ENCODE results near the gene U2AF2. TPM values are rescaled to one million over a fixed set of nuclear protein-coding genes. Genes with fewer than 3 reads are reported as not detected.

U2AF2 gene
- polyA plus RNA-seq, 6 donors from 2014 or later: 3.2 to 13.7 (median 9.3) TPM

DNA sequence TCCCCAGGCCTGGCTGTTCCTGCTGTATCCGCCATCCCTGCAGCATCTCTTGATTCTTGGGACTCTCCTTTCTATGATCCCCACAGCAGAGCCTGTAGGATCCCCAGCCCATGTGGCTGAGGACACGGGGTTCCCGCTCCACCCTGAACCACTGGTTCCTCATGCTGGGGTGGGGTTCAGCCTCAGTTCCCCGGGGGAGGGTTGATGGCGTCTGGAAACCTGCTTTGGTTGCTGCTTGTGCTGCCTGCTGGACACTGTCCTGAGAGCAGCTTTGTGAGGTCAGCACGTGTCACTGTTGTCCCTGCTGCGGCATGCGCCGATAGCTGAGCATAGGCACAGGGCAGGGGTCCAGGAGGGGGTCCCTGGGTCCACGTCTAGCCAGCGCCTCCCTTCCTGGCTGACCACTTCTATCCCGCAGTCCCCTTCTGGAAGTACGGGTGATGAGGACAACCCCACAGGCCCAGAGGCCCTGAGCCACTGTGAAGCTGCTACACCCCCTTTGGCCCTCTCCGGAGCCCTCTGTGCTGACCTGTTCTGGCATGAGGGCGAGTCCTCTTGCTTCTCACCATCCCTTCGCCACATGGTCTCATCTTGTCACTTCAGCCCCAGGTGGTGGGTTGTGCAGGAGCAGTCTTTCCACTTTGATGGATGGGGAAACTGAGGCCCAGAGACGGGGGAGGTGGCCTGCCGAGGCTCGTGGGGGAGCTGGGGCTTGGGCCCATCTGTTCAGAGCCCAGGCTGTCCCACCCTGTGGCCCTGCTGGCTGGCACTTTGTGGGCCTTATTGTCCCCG lies 25.7 kb downstream of the U2AF2 start:
- DNase-seq: no peak
- Mint-ChIP-seq H3K36me3 (peaks cover 8 to 17% of the 10 kb centered on the region in 2 donors), H3K4me1 (peaks cover 47 to 66% (median 64%) of the 10 kb centered on the region in 3 donors), H3K27me3 (no peaks in the 10 kb centered on the region), H3K4me3 (peak overlapping the region in 2 of 8 donors; percentile 19 to 95), H3K27ac (peak overlapping the region in 5 of 6 donors; percentile 26 to 96 (median 53)), H3K9me3 (no peaks in the 10 kb centered on the region)
- no peak for ATAC-seq (ENCODE audit: low read depth in 2 of 2)

DNA sequence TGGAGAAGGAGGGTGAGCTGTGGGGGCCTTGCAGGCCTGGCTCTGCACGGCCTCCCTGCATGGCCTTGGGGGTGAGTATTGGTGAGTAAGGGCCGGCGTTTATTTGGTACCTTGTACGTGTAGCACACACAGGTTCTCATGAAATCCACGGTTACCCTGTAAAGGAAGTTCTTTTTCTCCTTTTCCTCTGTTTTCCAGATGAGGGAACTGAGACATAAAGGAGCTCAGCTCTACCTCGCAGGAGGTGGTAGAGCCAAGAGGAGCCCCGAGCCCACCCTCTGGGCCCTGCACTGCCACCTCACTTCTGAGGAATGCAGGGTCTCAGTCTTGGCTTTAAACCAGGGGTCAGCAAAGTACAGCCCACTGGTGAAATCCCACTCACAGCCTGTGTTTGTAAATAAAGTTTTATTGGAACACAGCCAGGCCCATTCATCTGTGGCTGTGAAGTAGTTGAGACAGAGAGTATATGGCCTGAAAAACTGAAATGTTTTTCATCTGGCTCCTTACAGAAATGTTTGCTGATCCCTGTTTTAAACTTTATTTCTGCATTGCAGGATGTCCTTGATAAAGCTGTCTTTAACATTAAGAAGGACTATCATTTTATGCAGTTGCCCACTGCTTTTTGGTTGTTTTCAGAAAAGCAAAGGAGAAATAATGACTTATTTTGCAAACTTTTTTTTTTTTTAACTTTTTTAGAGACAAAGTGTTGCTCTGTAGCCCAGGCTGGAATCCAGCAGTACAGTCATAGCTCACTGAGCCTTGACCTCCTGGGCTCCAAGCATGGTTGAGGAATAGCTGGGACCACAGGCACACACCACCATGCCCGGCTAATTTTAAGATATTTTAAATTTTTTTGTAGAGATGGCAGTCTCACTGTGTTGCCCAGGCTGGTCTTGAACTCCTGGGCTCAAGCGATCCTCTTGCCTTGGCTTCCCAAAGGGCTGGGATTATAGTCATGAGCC lies 26.6 kb downstream of the U2AF2 start:
- no peak for DNase-seq
- Mint-ChIP-seq H3K27me3 (no peaks in the 10 kb centered on the region), H3K4me1 (peaks cover 48 to 63% (median 61%) of the 10 kb centered on the region in 3 donors), H3K27ac (peak overlapping the region in 2 of 6 donors; percentile 24 to 96), H3K9me3 (no peaks in the 10 kb centered on the region), H3K36me3 (peaks cover 8 to 13% of the 10 kb centered on the region in 2 donors), H3K4me3 (no peak overlapping the region)
- ATAC-seq (ENCODE audit: low read depth in 2 of 2): no peak

DNA sequence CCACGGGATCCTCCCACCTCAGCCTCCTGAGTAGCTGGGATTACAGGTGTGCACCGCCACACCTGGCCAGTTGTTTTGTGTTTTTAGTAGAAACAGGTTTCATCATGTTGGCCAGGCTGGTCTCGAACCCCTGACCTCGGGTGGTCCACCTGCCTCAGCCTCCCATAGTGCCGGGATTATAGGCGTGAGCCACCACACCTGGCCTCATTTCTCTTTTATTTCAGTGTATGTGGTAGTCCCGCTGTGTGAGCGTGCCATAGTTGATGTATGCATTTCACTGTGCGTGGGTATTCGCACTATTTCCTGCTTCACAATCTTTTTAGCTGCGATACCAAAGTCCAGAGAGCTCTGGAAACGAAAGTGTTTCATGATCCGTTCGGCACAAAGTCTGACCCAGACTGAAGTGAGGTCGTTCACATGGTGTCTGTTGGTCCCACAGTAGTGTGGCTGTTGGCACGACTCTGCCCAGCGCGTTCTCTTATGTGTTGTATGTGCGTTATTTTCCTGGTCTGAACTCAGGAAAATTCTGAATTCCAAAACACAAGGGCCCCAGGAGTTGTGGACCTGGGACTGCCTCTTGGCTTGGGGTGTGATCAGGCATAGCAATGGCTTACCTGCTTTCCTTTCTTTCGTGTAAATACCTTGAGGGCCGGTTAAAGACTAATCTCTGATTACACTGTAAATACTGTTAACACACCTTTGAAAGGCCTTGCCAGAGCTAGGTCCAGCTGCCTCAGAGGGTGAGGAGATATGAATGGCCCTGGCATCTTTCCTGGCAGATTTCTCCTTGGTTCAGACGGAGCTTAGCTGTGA lies 28.8 kb downstream of the U2AF2 start:
- Mint-ChIP-seq H3K27me3 (no peaks in the 10 kb centered on the region), H3K36me3 (peaks cover 4 to 7% of the 10 kb centered on the region in 2 donors), H3K4me3 (no peak overlapping the region), H3K27ac (peak overlapping the region in 3 of 6 donors; percentile 15 to 51 (median 20)), H3K4me1 (peaks cover 45 to 57% (median 47%) of the 10 kb centered on the region in 3 donors), H3K9me3 (no peaks in the 10 kb centered on the region)
- ATAC-seq (ENCODE audit: low read depth in 2 of 2): no peak
- DNase-seq: no peak

DNA sequence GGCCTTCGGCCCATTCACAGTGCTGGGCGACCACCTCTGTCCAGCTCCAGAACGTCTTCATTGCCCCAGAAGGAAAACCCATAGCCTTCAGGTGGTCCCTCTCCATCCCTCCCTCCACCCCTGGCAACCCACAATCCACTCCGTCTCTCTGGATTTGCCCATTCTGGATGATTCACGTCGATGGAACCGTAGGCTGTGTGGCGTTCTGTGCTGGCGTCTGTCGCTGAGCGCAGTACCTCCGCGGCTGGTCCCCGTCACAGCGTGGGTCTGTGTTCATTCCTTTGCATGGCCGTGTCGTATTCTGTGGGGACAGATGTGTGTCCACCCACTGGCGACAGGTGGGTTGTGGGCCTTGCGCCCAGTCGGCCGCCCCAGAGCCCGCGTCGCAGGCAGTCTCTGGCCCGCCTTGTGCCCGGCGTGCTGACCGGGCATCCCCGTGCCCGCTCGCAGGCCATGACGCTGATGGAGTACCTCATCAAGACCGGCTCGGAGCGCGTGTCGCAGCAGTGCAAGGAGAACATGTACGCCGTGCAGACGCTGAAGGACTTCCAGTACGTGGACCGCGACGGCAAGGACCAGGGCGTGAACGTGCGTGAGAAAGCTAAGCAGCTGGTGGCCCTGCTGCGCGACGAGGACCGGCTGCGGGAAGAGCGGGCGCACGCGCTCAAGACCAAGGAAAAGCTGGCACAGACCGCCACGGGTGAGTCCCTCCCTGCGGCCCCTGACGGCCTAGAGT lies 30.3 kb downstream of the U2AF2 start:
- Mint-ChIP-seq H3K27me3 (no peaks in the 10 kb centered on the region), H3K36me3 (peaks cover 4 to 7% of the 10 kb centered on the region in 2 donors), H3K9me3 (no peaks in the 10 kb centered on the region), H3K4me3 (no peak overlapping the region), H3K4me1 (peaks cover 32 to 48% (median 43%) of the 10 kb centered on the region in 3 donors), H3K27ac (peak overlapping the region in 1 of 6 donors; percentile 72)
- DNase-seq: no peak
- ATAC-seq (ENCODE audit: low read depth in 2 of 2): no peak

DNA sequence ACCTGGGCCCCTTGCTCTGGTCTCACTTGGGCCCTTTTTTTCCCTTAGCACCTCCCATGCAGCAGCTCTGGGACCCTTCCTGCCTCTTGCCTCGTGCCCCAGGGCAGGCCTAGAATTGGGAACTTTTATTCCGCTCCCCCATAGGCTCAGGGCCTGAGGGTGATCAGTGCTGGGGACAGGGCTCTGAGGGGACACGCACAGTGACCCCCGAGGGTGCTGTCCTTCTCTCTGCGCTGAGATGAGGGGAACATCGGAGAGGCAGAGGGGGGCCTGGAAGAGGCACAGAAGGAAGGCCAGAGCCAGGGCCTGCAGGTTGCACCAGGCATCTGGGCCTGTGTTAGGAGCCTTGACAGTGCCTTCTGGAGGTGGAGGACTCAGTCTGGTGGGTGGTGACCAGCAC lies 30.9 kb downstream of the U2AF2 start:
- no peaks in the 10 kb centered on the region for H3K27me3 Mint-ChIP-seq
- no peaks in the 10 kb centered on the region for H3K9me3 Mint-ChIP-seq
- DNase-seq (no peak), ATAC-seq (ENCODE audit: low read depth in 2 of 2) (no peak)
- peaks cover 26 to 42% (median 41%) of the 10 kb centered on the region in 3 donors for H3K4me1 Mint-ChIP-seq
- H3K4me3 Mint-ChIP-seq: no peak overlapping the region
- peaks cover 3 to 4% of the 10 kb centered on the region in 2 donors for H3K36me3 Mint-ChIP-seq
- peak overlapping the region in 2 of 6 donors; percentile 75 to 86 for H3K27ac Mint-ChIP-seq

DNA sequence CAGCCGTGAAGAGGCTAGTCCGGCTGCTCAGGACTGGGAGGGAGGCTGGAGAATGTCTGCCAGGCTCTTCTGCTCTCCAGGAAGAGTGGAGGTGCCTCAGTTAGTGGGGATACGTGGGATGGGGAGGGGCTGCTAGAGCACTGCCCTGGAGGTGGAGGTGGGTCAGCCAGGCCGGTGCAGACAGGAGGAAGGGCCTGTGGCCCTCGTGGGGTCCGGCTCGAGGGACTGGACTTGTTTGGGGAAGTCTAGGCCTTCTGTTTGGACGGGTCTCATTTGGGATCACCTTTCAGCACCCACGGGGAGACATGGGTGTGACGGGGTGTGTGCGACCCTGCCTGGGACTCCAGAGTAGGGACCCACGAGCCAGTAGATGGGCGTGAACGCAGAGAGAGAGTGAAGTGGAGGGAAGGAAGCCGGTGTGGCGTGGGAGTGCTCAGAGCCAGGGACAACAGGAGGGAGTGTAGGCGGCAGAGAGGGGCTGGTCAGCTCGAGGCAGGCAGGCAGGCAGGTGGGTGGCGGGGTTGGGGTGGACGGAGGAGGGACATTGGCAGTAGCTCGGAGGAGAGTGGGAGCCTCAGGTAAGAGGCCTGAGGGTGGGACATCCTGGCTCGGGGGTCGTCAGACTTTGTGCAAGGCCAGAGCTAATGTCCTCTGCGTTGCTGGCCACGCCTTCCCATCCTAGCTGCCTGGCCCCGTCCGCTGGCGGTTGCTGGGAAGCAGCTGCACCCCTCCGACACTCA lies 31.6 kb downstream of the U2AF2 start:
- Mint-ChIP-seq H3K9me3 (no peaks in the 10 kb centered on the region), H3K4me3 (peak overlapping the region in 2 of 8 donors; percentile 34 to 61), H3K36me3 (peaks cover 0 to 4% of the 10 kb centered on the region in 2 donors), H3K4me1 (peaks cover 25 to 40% (median 39%) of the 10 kb centered on the region in 3 donors), H3K27ac (peak overlapping the region in 3 of 6 donors; percentile 75 to 86 (median 79)), H3K27me3 (no peaks in the 10 kb centered on the region)
- DNase-seq: no peak
- ATAC-seq (ENCODE audit: low read depth in 2 of 2): no peak

DNA sequence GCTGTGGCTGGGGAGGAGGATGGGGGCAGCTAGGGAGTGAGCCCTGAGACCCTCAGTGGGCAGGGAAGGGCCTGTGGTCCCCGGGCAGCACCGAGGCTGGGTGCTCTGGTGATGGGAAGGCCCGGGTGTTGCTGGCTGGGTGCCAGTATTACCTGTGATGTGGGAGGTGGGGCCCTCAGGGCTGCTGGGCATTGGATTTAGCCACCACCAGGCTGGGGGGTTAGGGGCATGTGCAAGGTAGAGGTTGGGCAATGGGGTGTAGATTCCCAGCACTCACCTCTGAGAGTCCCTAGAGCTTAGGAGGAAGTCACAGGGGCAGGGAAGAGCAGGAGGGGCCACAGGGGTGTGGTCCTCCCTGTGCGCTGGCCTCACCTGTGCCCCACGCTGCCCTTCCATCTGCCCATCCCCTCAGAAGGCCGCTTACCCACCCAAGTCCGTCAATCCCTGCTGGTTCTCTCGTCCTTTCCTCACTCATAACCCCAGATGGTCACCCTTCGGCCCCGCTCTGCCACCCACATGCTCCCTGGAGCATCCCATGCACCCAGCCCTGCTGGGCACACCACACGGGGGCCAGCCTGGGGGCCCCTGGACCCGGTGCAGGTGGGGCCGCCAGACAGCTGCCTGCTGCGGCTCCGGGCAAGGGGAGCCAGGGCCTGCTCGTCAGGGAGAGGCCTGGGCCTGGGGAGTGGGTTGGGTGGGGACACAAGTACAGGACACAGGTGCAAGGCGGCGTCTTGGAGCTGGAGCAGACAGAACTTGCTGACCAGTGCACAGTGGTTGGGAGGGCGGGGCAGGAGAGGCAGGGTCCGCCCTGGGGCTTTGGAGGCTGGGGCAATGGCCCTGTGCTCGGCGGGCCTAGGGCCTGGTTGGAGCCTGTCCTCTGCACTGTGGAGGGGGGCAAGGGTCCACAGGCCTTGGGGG lies 32.7 kb downstream of the U2AF2 start:
- peaks cover 0 to 4% of the 10 kb centered on the region in 2 donors for H3K36me3 Mint-ChIP-seq
- DNase-seq: no peak
- peak overlapping the region in 1 of 8 donors; percentile 40 for H3K4me3 Mint-ChIP-seq
- H3K9me3 Mint-ChIP-seq: no peaks in the 10 kb centered on the region
- peak overlapping the region in 4 of 6 donors; percentile 22 to 79 (median 69) for H3K27ac Mint-ChIP-seq
- no peak for ATAC-seq (ENCODE audit: low read depth in 2 of 2)
- H3K27me3 Mint-ChIP-seq: no peaks in the 10 kb centered on the region
- peaks cover 25 to 39% (median 36%) of the 10 kb centered on the region in 3 donors for H3K4me1 Mint-ChIP-seq

DNA sequence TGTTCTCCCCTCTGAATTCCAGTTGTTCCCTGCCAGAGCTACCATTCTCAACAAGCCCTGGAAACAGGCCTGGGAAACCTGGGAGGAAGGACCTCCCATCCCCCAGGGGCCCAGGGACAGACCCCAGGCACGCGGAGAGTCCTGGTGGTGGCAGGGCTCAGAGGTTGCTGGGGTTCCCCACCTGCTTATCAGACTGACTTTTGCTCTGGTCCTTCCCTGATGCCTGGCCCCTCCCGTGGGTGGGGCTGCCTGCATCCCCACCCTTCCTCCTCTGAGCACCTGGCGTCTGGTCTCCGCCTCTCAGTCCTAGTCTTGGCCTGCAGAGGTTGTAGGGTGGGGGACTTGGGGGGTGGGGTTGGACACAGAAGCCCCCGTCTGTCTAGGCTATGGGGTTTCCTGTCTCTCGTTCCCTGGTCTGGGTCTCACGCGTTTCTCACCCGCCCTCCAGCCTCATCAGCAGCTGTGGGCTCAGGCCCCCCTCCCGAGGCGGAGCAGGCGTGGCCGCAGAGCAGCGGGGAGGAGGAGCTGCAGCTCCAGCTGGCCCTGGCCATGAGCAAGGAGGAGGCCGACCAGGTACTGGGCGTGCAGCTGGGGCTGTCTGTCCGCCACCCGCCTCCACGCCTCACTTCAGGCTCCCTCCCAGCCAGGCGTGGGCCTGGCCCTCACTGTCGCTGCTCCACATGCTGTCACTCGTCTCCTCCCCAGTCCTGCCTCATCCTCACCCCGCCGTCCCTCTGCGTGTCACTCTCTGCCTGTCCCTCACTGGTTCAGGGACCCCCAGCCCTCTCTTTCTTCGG lies 33.8 kb downstream of the U2AF2 start:
- DNase-seq (peak; percentile 14), ATAC-seq (ENCODE audit: low read depth in 2 of 2) (peak; percentile 65 to 68)
- peaks cover 22 to 37% (median 34%) of the 10 kb centered on the region in 3 donors for H3K4me1 Mint-ChIP-seq
- H3K27ac Mint-ChIP-seq: peak overlapping the region in 4 of 6 donors; percentile 22 to 91 (median 83)
- H3K9me3 Mint-ChIP-seq: no peaks in the 10 kb centered on the region
- H3K27me3 Mint-ChIP-seq: no peaks in the 10 kb centered on the region
- H3K36me3 Mint-ChIP-seq: peaks cover 0 to 3% of the 10 kb centered on the region in 2 donors
- H3K4me3 Mint-ChIP-seq: peak overlapping the region in 4 of 8 donors; percentile 22 to 54 (median 44)

DNA sequence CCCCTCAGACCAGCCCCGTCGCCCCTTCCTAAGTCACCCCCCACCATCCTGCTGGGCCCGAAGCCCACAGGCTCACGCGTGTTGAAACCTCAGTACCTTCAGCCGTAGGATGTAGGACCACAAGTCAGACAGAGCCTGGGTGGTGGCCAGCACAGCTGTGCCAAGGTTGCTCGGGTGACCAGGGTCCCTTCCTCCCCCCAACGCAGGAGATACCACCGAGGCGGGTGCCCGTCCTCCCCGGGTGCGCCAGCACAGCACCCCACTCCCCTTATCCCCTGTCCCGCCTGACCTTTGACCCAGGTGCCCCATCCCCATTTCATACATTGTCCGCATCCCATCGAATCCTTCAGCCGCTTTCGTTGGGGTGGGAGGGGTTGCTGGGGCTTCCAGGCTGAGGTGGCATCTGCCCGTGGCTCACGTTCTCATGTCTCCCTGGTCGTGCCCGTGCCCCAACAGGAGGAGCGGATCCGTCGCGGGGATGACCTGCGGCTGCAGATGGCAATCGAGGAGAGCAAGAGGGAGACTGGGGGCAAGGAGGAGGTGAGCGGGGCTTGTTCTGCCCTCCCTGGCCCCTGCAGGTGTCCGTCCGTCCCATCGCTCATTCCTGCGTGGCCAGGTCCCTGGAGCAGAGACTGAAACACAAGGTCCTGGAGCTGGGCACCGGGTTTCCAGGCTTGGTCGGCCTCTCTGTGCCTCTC lies 34.7 kb downstream of the U2AF2 start:
- no peaks in the 10 kb centered on the region for H3K36me3 Mint-ChIP-seq
- ATAC-seq (ENCODE audit: low read depth in 2 of 2) (no peak), DNase-seq (no peak)
- H3K9me3 Mint-ChIP-seq: no peaks in the 10 kb centered on the region
- H3K27ac Mint-ChIP-seq: peak overlapping the region in 3 of 6 donors; percentile 47 to 79 (median 67)
- H3K4me1 Mint-ChIP-seq: peaks cover 14 to 33% (median 33%) of the 10 kb centered on the region in 3 donors
- H3K4me3 Mint-ChIP-seq: peak overlapping the region in 2 of 8 donors; percentile 25 to 65
- H3K27me3 Mint-ChIP-seq: no peaks in the 10 kb centered on the region
